Stimulated activated CD4-positive, alpha-beta T cell treated with anti-CD3 and anti-CD28 coated beads, Interleukin-2, amount 100 ng/mL, for 48 hours (primary cell): ENCODE measurements around the gene NRP1.
A peak's percentile ranks its signal among the peaks of the same experiment; 100 is the strongest.

Source experiments
- DNase-seq, 2 donors: peaks; one replicate each; pipeline ENCODE4 v3.0.0-alpha.2; 2020

Gene NRP1

GRCh38 chr10:33174674-33175434, 159.6 kb downstream of the NRP1 start:
- no peak for DNase-seq

DNA sequence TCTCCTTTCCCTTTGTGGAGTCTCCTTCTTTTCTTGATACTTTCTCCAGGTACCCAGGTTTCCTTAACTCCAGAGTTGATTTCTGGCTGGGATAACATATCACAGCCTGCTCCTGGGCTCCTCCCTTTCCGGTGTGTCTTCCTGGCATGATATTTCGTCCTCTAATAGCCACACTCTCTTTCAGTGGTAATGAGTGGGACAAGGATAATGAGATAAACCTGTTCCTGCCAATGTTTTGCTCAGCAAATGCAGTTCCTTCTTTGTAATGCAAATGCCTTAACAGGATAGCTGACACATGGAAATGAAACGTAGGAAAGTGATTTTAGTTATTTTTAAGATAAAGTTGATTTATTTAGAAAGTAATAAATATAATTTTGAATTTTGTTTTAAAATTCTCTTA, 168.6 kb downstream of the NRP1 start:
- no peak for DNase-seq

DNA sequence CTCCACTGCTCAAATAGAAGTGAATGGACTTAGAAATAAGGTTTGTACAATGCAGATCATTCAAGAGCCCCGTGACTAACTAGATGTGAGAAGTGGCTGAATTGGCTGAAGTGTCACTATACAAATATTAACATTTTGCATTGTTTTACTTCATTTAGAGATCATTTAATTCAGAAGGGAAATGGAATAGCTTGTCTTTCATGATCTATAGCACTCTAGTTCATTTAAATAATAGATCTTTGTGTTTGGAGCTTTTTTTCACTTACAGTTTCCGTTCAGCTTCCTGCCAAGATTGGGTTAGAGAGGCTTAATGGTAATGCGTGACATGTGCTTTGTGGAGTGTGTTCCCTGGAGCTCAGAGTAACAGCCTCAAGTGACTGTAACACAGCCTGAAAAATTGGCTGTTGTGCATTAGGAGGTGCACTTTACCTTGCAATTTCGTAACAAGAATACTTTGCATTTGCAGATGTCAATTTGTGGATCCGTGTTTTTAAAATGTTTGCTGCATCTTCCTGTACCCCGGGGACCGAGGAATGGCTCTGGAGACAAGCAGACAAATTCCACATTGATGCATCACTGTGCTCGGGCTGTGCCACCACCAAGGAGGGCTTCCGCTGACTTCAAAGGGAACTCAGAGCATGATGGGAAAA, 170.3 kb downstream of the NRP1 start:
- no peak for DNase-seq

GRCh38 chr10:33162248-33162575, 172.3 kb downstream of the NRP1 start:
- no peak for DNase-seq

- DNase-seq = no peak
These were observed 172.8 kb downstream of the NRP1 start for GRCh38 chr10:33161550-33162247.

DNA sequence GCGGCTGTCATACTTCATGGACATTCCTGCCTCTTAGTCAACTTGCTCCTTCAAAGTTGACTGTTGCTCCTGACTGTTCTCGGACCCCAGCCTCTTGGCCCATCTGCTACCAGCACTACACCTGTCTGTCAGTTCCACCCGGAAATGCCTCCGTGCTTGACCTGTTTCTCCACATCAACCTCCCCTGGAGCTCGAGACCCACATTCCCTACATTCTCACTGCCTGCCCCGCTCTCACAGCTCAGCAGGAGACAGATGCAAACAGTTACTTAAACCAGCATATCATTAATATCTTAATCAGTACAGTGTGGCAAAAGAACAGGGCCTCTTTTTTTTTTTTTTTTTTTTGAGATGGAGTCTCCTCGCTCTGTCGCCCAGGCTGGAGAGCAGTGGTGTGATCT, 174.3 kb downstream of the NRP1 start:
- DNase-seq = no peak

DNA sequence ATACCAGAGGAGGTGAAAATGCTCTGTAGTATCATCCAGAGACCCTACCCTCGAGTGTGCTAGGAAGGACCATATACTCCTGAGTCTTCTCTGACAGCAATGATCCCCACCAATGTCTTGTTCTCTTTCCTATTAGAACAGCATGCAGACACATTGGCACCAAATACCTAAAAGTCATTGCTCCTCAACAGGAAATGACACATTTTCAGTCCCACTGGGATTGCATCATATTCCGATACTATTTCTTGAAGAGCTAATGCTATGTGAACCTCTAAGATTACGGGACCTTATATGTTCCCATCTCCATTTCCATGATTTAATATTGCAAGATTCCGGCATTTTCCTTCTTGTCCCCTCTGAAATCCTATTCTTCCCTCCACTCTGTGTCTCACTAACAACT, 177.4 kb downstream of the NRP1 start:
- DNase-seq = no peak

GRCh38 chr10:33155720-33156638, 178.5 kb downstream of the NRP1 start:
- DNase-seq = no peak

DNA sequence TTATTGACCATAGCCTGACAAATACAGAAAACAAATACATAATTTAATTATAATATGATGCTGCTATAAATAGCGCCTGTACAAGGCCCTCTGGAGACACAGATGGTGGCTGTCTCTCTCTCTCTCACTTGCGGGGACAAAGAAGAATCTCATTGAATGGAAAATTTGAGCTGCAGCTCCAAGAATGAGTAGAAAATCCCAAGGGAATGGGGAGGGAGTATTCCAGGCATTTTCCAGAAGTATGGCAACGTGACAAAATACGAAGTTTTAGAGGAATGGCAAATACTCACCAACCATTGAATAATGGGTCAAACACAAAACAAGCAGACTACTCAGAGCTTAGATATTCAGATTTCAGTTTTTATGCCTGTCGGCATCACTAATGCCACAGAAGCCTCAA, 179.9 kb downstream of the NRP1 start:
- no peak for DNase-seq

- DNase-seq = no peak
These were observed 180.5 kb downstream of the NRP1 start for GRCh38 chr10:33153968-33154327.

GRCh38 chr10:33153251-33153967, 181.1 kb downstream of the NRP1 start:
- DNase-seq = no peak

- DNase-seq = no peak
These were observed 181.7 kb downstream of the NRP1 start for GRCh38 chr10:33152750-33153149.

DNA sequence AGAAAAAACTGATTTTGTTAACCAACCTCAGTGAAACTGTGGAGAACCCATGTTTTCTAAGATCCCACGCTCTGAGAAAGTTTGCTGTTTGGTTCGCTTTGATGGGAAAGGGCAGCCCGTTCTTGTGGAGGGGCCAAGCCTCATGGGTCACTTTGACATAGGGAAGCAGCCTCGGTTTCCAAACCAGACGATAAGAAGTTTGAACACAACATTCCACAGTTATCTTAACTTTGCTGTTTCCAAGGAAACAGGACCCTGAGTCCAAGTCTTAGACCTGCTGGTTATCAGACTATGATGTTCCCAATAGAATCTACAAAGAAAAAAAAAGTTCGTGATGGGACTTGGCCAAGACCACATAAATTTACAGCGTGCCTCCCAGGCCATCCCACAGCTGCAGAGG, 182.3 kb downstream of the NRP1 start:
- DNase-seq = no peak

DNA sequence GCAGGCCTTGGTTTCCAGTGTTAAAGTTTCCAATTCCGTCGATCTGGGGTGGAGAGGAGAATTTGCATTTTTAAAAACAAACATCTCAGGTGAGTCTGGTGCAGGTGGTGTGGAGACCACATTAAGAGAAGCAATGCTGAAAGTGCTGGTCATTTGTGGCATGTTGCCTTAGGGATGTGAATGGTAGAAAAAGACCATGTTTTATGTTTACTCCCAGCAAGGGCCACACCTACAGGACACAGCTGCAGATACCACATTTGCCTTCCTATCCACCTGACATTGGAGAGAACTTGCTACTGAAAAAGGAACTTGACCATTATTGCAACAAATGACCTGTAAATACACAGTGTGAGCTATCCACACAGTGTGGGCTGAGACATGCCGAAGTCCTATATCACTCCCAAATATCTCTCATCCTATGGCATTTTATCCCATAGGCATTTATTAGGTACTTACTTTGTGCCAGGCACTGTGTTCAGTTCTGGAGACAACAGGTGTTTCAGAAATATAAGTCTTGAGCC, 183.1 kb downstream of the NRP1 start:
- DNase-seq = no peak

DNA sequence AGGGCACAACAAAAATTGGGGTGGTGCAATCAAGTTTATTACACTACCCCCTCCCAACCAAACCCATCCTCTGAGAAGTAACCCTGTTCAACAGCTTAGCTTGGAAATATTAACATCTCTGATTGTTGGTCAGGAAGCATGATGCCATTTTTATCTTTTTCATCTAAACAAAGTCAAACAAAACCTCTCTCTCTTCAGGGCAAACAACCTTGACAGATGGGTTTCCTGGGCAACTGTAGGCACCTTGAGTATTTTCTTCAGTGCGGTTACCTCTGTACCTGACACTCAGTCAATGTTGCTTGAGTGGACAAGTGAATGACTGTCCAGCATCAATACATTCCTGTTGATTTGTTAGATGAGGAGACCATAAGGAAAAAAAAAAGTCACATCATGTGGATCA, 183.6 kb downstream of the NRP1 start:
- DNase-seq = no peak

- DNase-seq = no peak
These were observed 184.3 kb downstream of the NRP1 start for GRCh38 chr10:33150146-33150545.

GRCh38 chr10:33147013-33147310, 187.5 kb downstream of the NRP1 start:
- DNase-seq = no peak

- DNase-seq = no peak
These were observed 188.1 kb downstream of the NRP1 start for GRCh38 chr10:33146189-33147012.

- DNase-seq = no peak
These were observed 188.8 kb downstream of the NRP1 start for GRCh38 chr10:33145451-33146188.

- peak; percentile 33 to 43 for DNase-seq
These were observed 191.2 kb downstream of the NRP1 start for GRCh38 chr10:33143160-33143728.
